ENCODE results near the gene MMP15. TPM values are rescaled to one million over a fixed set of nuclear protein-coding genes. Genes with fewer than 3 reads are reported as not detected.

The MMP15 gene
- total and polyA plus RNA-seq, 4 donors = 0.82 to 5.9 (median 3.8) TPM

- Histone ChIP-seq H3K4me1 (ENCODE audit: control insufficient read depth in 1 of 2, insufficient read depth in 2 of 2, low read length in 2 of 2) (no peaks in the 10 kb centered on the region), H3K9me3 (ENCODE audit: control insufficient read depth, low read length) (no peaks in the 10 kb centered on the region), H3K27me3 (ENCODE audit: control insufficient read depth in 1 of 2, insufficient read depth in 2 of 2, low read length in 1 of 2) (no peaks in the 10 kb centered on the region), H3K4me3 (ENCODE audit: low read length in 2 of 2) (no peak overlapping the region), H3K27ac (ENCODE audit: low read depth in 1 of 2, low read length in 2 of 2) (no peak overlapping the region), H3K36me3 (ENCODE audit: control insufficient read depth in 1 of 2, insufficient read depth in 2 of 2, low read length in 1 of 2) (no peaks in the 10 kb centered on the region)
- intact Hi-C loops (cut with DNase I) = no loop called here
- DNase-seq (peak in 1 of 2 donors; percentile 70), ATAC-seq (ENCODE audit: low FRiP score) (no peak)
- WGBS, 2 donors = 87 to 89% methylated on average over 15 to 16 of the region's 16 CpGs
These were observed 20.7 kb downstream of the MMP15 start for GRCh38 chr16:58046054-58046881.

- 74 to 75% methylated on average over 6 of the region's 6 CpGs for WGBS, 2 donors
- DNase-seq (no peak), ATAC-seq (ENCODE audit: low FRiP score) (no peak)
- Histone ChIP-seq H3K27me3 (ENCODE audit: control insufficient read depth in 1 of 2, insufficient read depth in 2 of 2, low read length in 1 of 2) (no peaks in the 10 kb centered on the region), H3K27ac (ENCODE audit: low read depth in 1 of 2, low read length in 2 of 2) (no peak overlapping the region), H3K36me3 (ENCODE audit: control insufficient read depth in 1 of 2, insufficient read depth in 2 of 2, low read length in 1 of 2) (no peaks in the 10 kb centered on the region), H3K9me3 (ENCODE audit: control insufficient read depth, low read length) (no peaks in the 10 kb centered on the region), H3K4me1 (ENCODE audit: control insufficient read depth in 1 of 2, insufficient read depth in 2 of 2, low read length in 2 of 2) (no peaks in the 10 kb centered on the region), H3K4me3 (ENCODE audit: low read length in 2 of 2) (no peak overlapping the region)
- intact Hi-C loops (cut with DNase I) = no loop called here
These were observed 21.4 kb downstream of the MMP15 start for GRCh38 chr16:58046936-58047335.

- Histone ChIP-seq H3K4me3 (ENCODE audit: low read length in 2 of 2) (no peak overlapping the region), H3K9me3 (ENCODE audit: control insufficient read depth, low read length) (no peaks in the 10 kb centered on the region), H3K4me1 (ENCODE audit: control insufficient read depth in 1 of 2, insufficient read depth in 2 of 2, low read length in 2 of 2) (no peaks in the 10 kb centered on the region), H3K27me3 (ENCODE audit: control insufficient read depth in 1 of 2, insufficient read depth in 2 of 2, low read length in 1 of 2) (no peaks in the 10 kb centered on the region), H3K36me3 (ENCODE audit: control insufficient read depth in 1 of 2, insufficient read depth in 2 of 2, low read length in 1 of 2) (no peaks in the 10 kb centered on the region), H3K27ac (ENCODE audit: low read depth in 1 of 2, low read length in 2 of 2) (no peak overlapping the region)
- no peak for DNase-seq
- intact Hi-C loops (cut with DNase I) = no loop called here
- ATAC-seq (ENCODE audit: low FRiP score) = no peak
- WGBS, 2 donors = 79 to 81% methylated on average over 19 of the region's 19 CpGs
These were observed 22.2 kb downstream of the MMP15 start for GRCh38 chr16:58047557-58048348.

DNA sequence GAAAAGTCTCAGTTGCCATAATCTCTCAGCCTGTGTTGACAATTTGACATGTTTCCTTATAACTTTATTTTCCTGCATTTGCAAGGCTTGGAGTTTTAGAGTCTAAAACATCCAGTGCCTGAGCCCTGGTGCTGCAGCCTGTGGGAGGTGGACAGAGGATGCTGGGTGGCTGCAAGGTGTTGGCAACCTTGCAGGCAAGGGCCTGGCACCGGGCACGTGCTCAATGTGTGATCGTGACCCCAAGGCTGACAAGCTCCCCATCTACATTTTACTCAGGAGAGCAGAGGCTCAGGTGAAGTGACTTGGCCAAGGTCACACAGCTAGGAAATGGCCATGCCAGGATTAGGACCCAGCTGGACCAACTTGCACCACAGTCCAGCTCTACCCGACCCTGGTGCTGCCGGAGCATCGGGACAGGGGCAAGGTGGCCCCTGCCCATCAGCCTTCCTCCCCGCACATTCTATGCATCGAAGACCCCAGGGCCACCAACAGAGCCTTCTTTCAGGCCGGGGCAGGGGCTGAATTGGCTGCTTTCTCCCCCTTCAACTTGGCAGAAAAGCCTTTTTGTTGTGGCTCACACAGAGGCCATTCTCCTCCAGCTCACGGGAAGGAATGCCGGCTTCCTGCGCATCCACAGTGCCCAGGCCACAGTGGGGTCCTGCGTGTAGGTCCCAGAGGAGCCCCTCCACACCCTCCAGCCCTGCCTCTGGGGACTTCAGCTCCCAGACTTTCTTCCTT lies 23.1 kb downstream of the MMP15 start:
- Histone ChIP-seq H3K9me3 (ENCODE audit: control insufficient read depth, low read length) (no peaks in the 10 kb centered on the region), H3K4me3 (ENCODE audit: low read length in 2 of 2) (no peak overlapping the region), H3K27me3 (ENCODE audit: control insufficient read depth in 1 of 2, insufficient read depth in 2 of 2, low read length in 1 of 2) (no peaks in the 10 kb centered on the region), H3K4me1 (ENCODE audit: control insufficient read depth in 1 of 2, insufficient read depth in 2 of 2, low read length in 2 of 2) (no peaks in the 10 kb centered on the region), H3K27ac (ENCODE audit: low read depth in 1 of 2, low read length in 2 of 2) (no peak overlapping the region), H3K36me3 (ENCODE audit: control insufficient read depth in 1 of 2, insufficient read depth in 2 of 2, low read length in 1 of 2) (no peaks in the 10 kb centered on the region)
- ATAC-seq (ENCODE audit: low FRiP score) (no peak), DNase-seq (no peak)
- 88 to 89% methylated on average over 13 of the region's 13 CpGs for WGBS, 2 donors
- intact Hi-C loops (cut with DNase I) = no loop called here

- Histone ChIP-seq H3K9me3 (ENCODE audit: control insufficient read depth, low read length) (no peaks in the 10 kb centered on the region), H3K4me1 (ENCODE audit: control insufficient read depth in 1 of 2, insufficient read depth in 2 of 2, low read length in 2 of 2) (no peaks in the 10 kb centered on the region), H3K4me3 (ENCODE audit: low read length in 2 of 2) (no peak overlapping the region), H3K27ac (ENCODE audit: low read depth in 1 of 2, low read length in 2 of 2) (no peak overlapping the region), H3K27me3 (ENCODE audit: control insufficient read depth in 1 of 2, insufficient read depth in 2 of 2, low read length in 1 of 2) (no peaks in the 10 kb centered on the region), H3K36me3 (ENCODE audit: control insufficient read depth in 1 of 2, insufficient read depth in 2 of 2, low read length in 1 of 2) (no peaks in the 10 kb centered on the region)
- no peak for ATAC-seq (ENCODE audit: low FRiP score)
- intact Hi-C loops (cut with DNase I) = no loop called here
- DNase-seq = no peak
- 84 to 85% methylated on average over 17 of the region's 17 CpGs for WGBS, 2 donors
These were observed 24.0 kb downstream of the MMP15 start for GRCh38 chr16:58049232-58050185.

- ATAC-seq (ENCODE audit: low FRiP score) (no peak), DNase-seq (peak in 1 of 2 donors; percentile 3)
- intact Hi-C loops (cut with DNase I) = no loop called here
- no peaks in the 10 kb centered on the region for H3K27me3 ChIP-seq (ENCODE audit: control insufficient read depth in 1 of 2, insufficient read depth in 2 of 2, low read length in 1 of 2)
- H3K4me1 ChIP-seq (ENCODE audit: control insufficient read depth in 1 of 2, insufficient read depth in 2 of 2, low read length in 2 of 2) = no peaks in the 10 kb centered on the region
- WGBS, 2 donors = 62 to 84% methylated on average over 2 of the region's 2 CpGs
- no peaks in the 10 kb centered on the region for H3K9me3 ChIP-seq (ENCODE audit: control insufficient read depth, low read length)
- H3K4me3 ChIP-seq (ENCODE audit: low read length in 2 of 2) = no peak overlapping the region
- H3K27ac ChIP-seq (ENCODE audit: low read depth in 1 of 2, low read length in 2 of 2) = no peak overlapping the region
- no peaks in the 10 kb centered on the region for H3K36me3 ChIP-seq (ENCODE audit: control insufficient read depth in 1 of 2, insufficient read depth in 2 of 2, low read length in 1 of 2)
These were observed 25.7 kb downstream of the MMP15 start for GRCh38 chr16:58051296-58051695.

DNA sequence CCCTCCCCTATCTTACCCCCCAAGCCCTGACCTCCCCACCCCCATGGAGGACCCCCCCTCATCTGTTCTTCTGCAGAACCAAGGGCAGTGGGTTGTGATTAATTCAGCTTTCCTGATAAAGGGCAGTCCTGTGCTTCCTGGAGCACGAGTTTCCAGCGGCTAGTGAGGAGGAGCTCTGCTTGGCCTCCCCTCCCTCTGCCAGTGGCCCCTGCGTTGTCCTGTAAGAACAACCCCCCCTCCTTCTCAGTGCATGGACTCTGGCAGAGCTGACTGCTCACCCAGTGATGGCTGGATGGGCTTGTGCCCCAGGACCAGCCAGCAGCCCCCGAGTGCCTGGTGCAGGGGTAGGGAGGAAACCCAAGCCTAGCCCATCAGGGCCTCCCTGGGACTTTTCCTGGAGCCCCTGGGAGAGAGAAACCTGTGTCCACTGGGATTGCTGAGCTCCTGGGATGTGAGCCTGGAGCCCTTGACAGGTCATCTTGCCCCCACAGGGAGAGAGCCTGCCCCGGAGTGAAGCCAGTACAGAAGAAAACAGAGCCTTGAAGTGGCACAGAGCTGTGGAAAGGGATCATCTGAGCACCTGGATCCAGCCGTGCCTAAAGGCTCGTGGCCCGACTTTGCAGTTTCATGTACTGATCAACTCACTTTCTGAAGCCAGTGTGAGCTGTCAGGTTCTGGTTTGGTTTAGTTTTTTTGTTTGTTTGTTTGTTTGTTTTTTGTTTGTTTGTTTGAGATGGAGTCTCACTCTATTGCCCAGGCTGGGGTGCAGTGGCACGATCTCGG lies 26.5 kb downstream of the MMP15 start:
- Histone ChIP-seq H3K9me3 (ENCODE audit: control insufficient read depth, low read length) (no peaks in the 10 kb centered on the region), H3K4me1 (ENCODE audit: control insufficient read depth in 1 of 2, insufficient read depth in 2 of 2, low read length in 2 of 2) (no peaks in the 10 kb centered on the region), H3K27ac (ENCODE audit: low read depth in 1 of 2, low read length in 2 of 2) (no peak overlapping the region), H3K36me3 (ENCODE audit: control insufficient read depth in 1 of 2, insufficient read depth in 2 of 2, low read length in 1 of 2) (no peaks in the 10 kb centered on the region), H3K4me3 (ENCODE audit: low read length in 2 of 2) (no peak overlapping the region), H3K27me3 (ENCODE audit: control insufficient read depth in 1 of 2, insufficient read depth in 2 of 2, low read length in 1 of 2) (no peaks in the 10 kb centered on the region)
- WGBS, 2 donors = 64 to 67% methylated on average over 10 of the region's 10 CpGs
- intact Hi-C loops (cut with DNase I) = no loop called here
- peak in 1 of 2 donors; percentile 27 for DNase-seq
- peak; percentile 9 for ATAC-seq (ENCODE audit: low FRiP score)

Data from aorta (tissue), 5 donors.